Measurements from ENCODE around the gene IGFBP2.

The IGFBP2 gene

GRCh38 chr2:216616083-216616678 lies 17.0 kb upstream of the IGFBP2 start:
- DNase-seq, result no peak

- no peak for DNase-seq
These were observed 15.9 kb upstream of the IGFBP2 start for GRCh38 chr2:216617159-216617815.

GRCh38 chr2:216618785-216619184 lies 14.4 kb upstream of the IGFBP2 start:
- DNase-seq, result no peak

GRCh38 chr2:216619411-216620393 lies 13.5 kb upstream of the IGFBP2 start:
- DNase-seq, result no peak

GRCh38 chr2:216620786-216621185 lies 12.4 kb upstream of the IGFBP2 start:
- no peak for DNase-seq

- DNase-seq, result no peak
These were observed 11.9 kb upstream of the IGFBP2 start for GRCh38 chr2:216621292-216621691.

GRCh38 chr2:216622526-216622925 lies 10.7 kb upstream of the IGFBP2 start:
- DNase-seq, result no peak

- no peak for DNase-seq
These were observed 9.0 kb upstream of the IGFBP2 start for GRCh38 chr2:216624251-216624650.

- DNase-seq, result no peak
These were observed 6.9 kb upstream of the IGFBP2 start for GRCh38 chr2:216626168-216626874.

GRCh38 chr2:216626875-216627245 lies 6.4 kb upstream of the IGFBP2 start:
- no peak for DNase-seq

- DNase-seq, result no peak
These were observed 3.4 kb upstream of the IGFBP2 start for GRCh38 chr2:216629784-216630183.

- no peak for DNase-seq
These were observed 771 bp upstream of the IGFBP2 start for GRCh38 chr2:216632346-216632951.

GRCh38 chr2:216633616-216634369 lies 573 bp downstream of the IGFBP2 start:
- no peak for DNase-seq

GRCh38 chr2:216634370-216635148 lies 1.3 kb downstream of the IGFBP2 start:
- DNase-seq, result no peak

GRCh38 chr2:216635171-216635570 lies 2.0 kb downstream of the IGFBP2 start:
- no peak for DNase-seq

GRCh38 chr2:216635701-216636550 lies 2.7 kb downstream of the IGFBP2 start:
- DNase-seq, result no peak

- no peak for DNase-seq
These were observed 3.6 kb downstream of the IGFBP2 start for GRCh38 chr2:216636551-216637450.

- DNase-seq, result no peak
These were observed 4.3 kb downstream of the IGFBP2 start for GRCh38 chr2:216637472-216637871.

Data from activated CD4-positive, alpha-beta T cell treated with anti-CD3 and anti-CD28 coated beads for 4 hours (primary cell).